ENCODE results near the gene COBL.

GRCh38 chr7:51005074-51005473 is 311.5 kb downstream of the COBL start:
- TF ChIP-seq TAF1 (IDR thresholded peaks at IDR 0.05; ENCODE audit: low read depth), result no peak
- no peak for TF ChIP-seq EGR1 (IDR thresholded peaks at IDR 0.05)
- TF ChIP-seq REST (IDR thresholded peaks at IDR 0.05; ENCODE audit: low read depth), result no peak
- TF ChIP-seq TCF12 (IDR thresholded peaks at IDR 0.05; ENCODE audit: low read depth), result no peak
